Fibroblast of villous mesenchyme (primary cell): ENCODE measurements around the gene MGAT2. TPM values are rescaled to one million over a fixed set of nuclear protein-coding genes. Genes with fewer than 3 reads are reported as not detected.
"Not testable (repeated sequence)": the region's sequence is repeated elsewhere in the genome, so short reads cannot be mapped to it uniquely, and the experiment has no call there.

Source experiments
- DNase-seq: peaks from one replicate; pipeline ENCODE4 v3.0.0-alpha.2; 2010; ENCODE audit warnings: low read depth
- H3K4me3 ChIP-seq: 2 replicates; pipeline ENCODE4 v1.5.1; 2011; ENCODE audit warnings: low read depth, mild to moderate bottlenecking, low read length
- CTCF ChIP-seq: IDR thresholded peaks from 2 replicates; pipeline ENCODE4 v1.5.1; 2012; ENCODE audit warnings: low read depth, mild to moderate bottlenecking, low read length; ENCODE audit not compliant: insufficient read depth
- total RNA-seq: library from RNA; depleted of rRNA; stranded (reverse); fragments of >200 nt; gene quantifications from 2 replicates; pipeline ENCODE4 v1.2.3, GENCODE V29; 2012

Gene MGAT2
- total RNA-seq, 1 donor: 104 TPM

DNA sequence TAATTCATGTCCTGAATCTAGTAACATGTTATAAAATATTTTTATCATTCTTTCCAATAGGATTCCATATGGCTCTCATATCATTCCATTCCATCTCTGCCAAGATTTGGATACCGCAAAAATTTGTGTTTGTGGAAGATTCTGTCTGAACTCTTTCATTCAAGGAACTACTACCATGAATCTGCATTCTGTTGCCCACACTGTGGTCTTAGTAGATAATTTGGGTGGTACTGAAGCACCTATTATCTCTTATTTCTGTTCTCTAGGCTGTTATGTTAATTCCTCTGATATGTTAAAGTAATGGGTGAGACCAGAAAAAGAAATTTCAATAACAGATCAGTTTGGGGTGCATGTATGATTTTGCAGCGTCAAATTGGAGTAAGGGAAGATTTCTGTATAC lies 6.4 kb upstream of the MGAT2 start:
- TF ChIP-seq CTCF: no peak

GRCh38 chr14:49615776-49616175 lies 4.8 kb upstream of the MGAT2 start:
- TF ChIP-seq CTCF: no peak
- DNase-seq: no peak
- H3K4me3 ChIP-seq: no peak overlapping the region

More for the DNA sequence above, 6.4 kb upstream of the MGAT2 start:
- no peak for DNase-seq
- H3K4me3 ChIP-seq: no peak overlapping the region

DNA sequence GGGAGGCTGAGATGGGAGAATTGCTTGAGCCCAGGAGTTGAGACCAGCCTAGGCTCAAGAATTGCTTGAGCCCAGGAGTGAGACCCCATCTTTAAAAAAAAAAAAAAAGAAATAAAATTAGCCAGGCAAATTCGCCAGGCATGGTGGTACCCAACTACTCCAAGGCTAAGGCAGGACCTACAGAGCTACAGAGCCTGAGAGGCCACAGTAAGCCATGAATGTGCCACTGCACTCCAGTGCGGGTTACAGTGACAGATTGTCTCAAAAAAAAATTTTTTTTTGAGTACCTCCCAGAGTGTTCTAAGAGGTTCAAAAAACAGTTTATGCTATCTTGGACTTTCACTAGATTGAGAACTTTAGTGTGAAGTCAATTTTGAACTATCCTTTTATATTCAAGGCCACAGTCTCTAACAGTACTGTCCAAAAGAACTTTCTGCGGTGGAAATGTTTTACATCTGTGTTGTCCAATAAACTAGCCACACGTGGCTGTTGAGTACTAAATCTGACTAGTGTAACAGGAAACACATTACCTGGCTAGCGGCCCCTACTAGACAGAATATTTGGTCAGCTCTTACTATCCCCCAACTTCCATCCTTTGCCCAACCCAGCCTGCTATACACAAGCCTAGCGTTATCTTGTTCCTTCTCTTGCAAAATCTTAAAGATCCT lies 2.6 kb upstream of the MGAT2 start:
- no peak overlapping the region for H3K4me3 ChIP-seq
- no peak for TF ChIP-seq CTCF
- no peak for DNase-seq

DNA sequence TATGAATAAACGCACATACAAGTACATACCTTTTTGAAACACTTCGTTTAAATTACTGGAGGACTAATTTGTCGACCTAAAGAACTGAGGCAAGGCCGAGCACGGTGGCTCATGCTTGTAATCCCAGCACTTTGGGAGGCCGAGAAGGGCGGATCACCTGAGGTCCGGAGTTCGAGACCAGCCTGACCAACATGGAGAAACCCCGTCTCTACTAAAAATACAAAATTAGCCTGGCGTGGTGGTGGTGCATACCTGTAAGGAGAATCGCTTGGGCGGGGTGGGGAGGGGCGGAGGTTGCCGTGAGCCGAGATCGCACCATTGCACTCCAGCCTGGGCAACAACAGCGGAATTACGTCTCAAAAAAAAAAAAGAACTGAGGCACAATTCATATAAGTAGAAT lies 1.3 kb upstream of the MGAT2 start:
- DNase-seq: not testable (repeated sequence)

DNA sequence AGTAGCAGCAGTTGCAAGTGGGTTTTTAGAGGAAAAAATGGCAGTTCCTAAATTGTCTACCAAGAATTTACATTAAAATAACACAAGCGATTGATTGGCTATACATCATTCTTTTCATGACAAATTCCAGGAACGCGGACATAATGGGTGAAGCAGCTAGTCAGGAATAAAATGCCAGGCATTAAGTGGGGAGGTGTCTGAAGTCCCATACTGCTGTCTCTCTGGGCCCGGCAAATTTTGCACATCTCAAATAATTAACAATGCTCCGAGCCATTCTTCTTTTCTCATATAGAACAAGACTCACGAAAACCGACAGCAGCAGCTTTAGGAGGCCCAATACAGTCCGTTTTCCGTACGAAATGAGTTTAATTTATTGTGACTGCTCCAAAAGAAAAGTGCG lies 869 bp upstream of the MGAT2 start:
- DNase-seq: no peak
- TF ChIP-seq CTCF: no peak
- H3K4me3 ChIP-seq: peak overlapping the region; percentile 88

More for the DNA sequence above, 1.3 kb upstream of the MGAT2 start:
- peak overlapping the region; percentile 88 for H3K4me3 ChIP-seq

DNA sequence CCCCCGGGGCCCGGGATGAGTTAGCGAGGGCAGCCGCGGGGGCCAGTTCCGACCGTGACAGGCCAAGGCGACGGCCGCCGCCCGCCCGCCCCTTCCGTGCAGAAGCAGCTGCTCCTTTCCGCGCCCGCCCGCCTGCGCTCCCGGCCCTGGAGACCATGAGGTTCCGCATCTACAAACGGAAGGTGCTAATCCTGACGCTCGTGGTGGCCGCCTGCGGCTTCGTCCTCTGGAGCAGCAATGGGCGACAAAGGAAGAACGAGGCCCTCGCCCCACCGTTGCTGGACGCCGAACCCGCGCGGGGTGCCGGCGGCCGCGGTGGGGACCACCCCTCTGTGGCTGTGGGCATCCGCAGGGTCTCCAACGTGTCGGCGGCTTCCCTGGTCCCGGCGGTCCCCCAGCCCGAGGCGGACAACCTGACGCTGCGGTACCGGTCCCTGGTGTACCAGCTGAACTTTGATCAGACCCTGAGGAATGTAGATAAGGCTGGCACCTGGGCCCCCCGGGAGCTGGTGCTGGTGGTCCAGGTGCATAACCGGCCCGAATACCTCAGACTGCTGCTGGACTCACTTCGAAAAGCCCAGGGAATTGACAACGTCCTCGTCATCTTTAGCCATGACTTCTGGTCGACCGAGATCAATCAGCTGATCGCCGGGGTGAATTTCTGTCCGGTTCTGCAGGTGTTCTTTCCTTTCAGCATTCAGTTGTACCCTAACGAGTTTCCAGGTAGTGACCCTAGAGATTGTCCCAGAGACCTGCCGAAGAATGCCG lies 699 bp downstream of the MGAT2 start:
- H3K4me3 ChIP-seq: peak overlapping the region; percentile 88
- TF ChIP-seq CTCF: no peak
- DNase-seq: peak; percentile 49

GRCh38 chr14:49622022-49622607 lies 1.5 kb downstream of the MGAT2 start:
- H3K4me3 ChIP-seq: peak overlapping the region; percentile 88
- DNase-seq: no peak
- TF ChIP-seq CTCF: no peak
